HT1080 (cell line): ENCODE measurements around the gene SV2B. TPM values are rescaled to one million over a fixed set of nuclear protein-coding genes. Genes with fewer than 3 reads are reported as not detected.

Experiments used
- DNase-seq: peaks from one replicate; pipeline ENCODE4 v3.0.0-alpha.2; 2015; ENCODE audit warnings: low read depth
- total RNA-seq: library from RNA; depleted of rRNA; stranded (reverse); fragments of >200 nt; shearing (Covaris generic); gene quantifications from 2 replicates; pipeline ENCODE4 v1.2.3, GENCODE V29; 2014

The SV2B gene
- total RNA-seq, 1 experiment from 2014 or later: not detected

DNA sequence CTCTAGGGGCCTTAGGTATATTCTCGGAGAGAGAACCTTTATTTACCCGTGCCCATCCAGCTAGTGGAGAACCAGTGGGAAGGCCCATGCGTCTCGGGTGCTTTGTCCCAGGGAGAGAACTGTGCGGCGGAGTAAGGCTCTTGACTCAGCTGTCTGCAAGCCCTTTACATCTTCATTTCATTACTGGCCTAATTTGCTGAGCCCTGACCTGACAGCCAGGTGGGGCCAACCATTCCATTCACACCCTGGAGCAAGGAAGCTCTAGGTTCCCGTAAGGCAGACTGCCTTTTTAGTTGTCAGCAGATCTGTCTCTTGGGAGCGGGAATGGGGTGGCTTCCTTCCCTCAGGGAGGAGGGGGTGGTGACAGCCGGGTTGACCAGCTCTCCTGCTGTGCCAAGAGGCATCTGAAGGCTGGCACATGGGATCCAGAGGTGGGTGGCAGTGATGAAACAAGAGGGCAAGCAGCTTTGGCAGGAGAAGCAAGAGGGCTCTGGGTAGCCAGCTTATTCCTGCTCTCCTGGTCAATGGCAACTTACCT, 36.4 kb downstream of the SV2B start:
- no peak for DNase-seq

DNA sequence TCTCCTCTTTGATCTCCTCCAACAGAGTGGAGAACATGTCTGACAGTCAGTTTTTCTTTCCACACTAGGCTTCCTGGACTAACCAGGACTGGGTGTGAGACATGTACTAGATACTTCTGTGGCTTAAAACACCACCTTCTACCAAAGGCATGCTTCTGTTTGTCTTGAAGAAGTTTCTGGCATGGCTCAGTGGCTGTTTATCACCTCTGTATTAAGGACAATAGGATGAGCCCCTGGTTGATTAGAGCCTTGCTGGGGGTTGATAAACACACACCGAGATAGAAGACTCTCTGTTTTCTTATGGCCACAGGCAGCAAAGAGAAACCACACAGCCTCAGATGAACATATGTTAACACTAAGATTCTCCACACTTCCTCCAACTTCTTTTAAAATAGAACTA, 40.5 kb downstream of the SV2B start:
- DNase-seq: no peak

DNA sequence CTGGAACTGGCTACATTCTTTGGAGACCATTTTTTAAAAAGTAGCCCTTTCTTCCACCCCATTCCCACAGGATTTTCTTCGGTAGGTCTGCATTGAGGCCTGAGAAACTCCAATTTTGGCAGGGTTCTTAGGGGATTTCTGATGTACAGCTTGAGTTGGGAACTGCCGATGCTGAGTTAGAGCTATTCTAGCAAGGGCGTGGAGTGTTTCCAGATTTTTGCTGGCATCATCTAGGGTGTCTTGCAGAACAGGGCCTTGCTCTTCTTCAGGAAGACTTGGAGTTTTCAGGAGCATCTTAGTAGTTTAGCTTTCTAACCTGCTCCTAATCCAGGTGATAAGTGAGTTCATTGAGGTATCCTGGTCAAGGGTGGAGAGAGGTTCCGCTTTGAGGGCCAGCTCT, 41.0 kb downstream of the SV2B start:
- DNase-seq: no peak

DNA sequence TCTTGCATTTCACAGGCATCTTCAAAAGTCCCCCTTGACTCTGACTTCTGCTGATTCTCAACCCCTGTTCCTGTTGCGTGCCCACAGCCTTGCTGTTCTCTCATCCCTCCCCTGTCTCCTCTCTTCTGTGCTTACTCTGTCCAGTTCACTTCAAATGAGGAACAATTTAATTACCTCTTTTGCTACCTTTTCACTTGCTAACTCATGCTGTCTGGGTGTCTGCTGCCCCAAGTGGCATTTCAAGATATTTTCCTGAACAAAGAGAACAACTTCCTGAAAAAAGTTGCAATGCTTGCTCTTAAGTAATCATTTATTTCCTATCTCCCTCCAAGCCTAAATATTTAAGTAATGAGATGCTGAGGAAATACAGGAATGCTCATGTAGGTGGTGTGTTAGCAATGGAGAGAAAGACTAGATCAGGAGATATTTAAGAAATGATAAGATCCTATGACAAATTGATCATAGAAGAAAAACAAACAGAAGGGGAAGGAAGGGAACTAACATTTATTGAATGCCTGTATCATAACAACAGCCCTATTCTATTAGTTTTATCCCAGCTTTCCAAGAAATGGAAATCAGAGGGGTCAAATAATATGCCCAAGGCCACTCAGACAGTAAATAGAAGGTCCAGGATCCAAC, 42.2 kb downstream of the SV2B start:
- DNase-seq: no peak

DNA sequence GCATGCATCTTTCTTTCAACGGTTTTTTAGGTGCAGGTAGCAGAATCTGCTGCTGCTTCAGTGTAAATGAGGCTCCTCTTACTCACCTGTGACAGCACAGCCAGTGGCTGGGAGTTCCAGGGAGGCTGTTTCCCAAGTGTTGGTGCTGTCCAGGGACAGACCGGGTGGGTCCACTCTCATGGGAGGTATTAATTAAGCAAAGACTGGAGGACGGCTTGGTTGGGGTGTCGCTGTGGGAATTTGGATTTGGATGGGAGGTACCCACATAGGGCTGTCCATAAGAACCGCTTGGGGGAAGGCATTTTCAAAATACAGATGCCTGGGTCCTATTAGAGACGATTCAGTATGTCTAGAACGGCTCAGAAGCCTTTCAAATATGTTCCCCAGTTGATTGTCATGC, 42.9 kb downstream of the SV2B start:
- DNase-seq: no peak

DNA sequence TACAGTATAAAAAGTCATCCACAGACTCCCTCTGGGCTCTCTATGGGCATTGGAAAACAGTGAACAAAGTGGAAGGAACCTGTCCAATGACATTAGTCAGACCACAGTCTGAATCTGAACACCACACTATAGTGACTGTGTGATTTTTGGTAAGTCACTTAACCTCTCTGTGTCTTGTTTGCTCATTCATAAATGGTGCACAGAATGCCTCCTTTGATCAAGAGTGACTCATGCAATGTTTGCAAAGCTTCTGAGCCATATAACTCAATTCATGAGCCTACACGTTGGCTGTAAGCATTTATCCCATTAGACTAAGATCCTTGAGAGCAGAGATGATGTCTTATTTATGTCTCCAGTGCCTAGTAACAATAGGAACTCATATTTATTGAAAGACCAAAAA, 46.7 kb downstream of the SV2B start:
- no peak for DNase-seq

DNA sequence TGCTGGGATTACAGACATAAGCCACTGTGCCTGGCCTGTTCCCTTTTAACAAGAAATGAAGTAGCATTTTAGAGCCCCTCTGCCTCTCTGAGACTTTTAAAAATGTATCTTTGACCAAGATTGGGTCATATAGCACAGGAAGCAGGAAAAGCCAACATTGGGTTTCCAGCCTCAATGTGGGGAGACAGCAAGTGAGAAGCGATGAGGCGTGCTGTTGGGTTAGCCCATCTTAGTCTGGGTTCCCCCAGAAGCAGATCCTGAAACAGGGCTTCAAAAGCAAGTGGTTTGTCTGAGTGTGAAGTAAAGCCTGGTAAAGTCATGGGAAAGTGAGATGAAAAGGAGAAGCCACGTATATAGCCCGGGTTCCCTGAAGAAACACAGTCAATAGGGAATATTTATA, 48.2 kb downstream of the SV2B start:
- DNase-seq: no peak

DNA sequence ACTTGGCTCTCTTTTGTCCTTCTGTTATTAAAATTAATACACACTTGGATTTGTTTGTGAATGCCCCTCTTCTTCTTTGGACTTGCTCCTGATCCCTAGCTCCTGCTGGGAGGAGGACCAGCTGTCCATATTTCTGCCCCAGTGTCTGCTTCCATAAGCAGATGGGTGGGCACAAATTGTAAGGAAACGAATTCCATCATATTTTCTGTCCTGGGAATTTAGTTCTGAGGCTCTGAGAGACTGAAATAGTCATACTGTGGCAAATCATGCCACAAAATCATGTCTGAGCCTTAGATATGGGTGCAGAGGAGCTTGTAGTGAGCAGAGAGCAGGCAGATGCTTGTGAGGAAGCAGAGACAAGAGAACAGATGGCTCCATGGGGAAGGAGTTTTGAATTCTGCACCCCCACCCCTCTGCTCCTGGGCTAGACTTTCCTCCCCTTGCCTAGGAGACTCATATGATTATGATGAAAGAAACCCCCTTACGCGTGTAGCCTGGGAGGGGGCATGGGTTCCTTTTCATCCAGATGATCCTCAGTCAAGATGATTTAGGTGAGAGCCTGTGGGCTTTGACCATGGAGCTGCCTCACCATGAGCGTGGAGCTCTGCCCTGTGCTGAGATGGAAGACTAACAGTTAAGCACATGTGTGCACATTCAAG, 50.6 kb downstream of the SV2B start:
- no peak for DNase-seq

DNA sequence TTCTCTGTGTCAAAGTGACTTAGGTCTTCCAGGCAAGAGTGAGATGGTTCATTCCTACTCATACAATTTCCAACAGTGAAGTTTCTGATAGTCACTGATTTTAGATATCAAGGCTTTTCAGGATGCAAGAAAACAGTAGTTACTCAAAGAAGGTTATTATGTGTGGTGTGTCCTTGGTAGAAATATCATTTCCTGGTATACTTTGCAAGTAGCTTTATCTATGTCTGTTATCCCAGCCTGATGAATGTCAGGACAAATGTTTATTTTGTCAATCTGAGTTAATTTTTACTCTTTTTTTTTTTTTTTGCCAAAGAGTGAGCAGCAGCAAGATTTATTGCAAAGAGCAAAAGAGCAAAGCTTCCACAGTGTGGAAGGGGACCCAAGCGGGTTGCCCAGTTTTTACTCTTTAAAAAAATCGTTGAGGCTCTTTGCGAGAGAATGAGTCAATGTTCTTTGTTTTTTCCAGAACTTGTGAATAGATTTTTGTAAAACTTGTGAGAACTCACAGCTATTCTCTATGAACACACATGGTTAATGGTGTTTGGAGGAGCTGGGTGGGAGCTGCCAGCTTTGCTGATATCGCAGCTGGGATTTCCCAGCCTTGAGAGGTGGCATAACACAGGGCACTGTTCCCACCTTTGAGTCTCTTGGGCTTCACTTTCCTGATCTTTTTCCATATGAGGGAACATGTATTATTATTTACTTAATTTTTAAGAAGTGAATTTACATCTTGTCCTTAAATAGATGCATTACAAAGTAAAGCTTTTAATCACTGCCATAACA, 51.9 kb downstream of the SV2B start:
- DNase-seq: no peak

DNA sequence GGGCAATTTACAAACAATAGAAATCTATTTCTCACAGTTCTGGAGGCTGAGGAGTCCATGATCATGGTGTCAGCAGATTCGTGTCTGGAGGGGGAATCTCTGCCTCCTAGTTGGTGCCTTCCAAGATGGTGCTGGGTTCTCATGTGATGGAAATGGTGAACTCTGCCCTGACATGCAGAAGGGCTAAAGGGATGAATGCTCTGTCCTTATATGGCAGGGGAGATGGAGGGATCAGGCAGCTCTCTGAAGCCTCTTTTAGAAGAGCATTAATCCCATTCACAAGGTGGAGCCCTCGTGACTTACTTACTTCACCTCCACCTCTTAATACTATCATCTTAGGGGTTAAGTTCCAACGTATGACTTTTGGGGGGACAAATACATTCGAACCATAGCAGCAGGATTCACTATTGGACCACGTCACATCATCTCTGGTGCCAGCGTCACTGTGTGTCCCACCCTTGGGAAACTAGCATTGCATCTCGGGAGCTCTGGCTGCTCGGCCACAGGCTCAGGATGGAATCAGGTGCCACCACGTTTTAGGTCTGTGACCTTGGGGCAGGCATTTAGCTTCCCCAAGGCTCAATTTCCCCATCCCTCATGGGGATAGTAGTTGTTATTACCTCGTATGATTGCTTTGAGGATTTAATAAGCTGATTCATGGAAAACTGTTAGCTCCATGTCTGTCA, 53.0 kb downstream of the SV2B start:
- no peak for DNase-seq

DNA sequence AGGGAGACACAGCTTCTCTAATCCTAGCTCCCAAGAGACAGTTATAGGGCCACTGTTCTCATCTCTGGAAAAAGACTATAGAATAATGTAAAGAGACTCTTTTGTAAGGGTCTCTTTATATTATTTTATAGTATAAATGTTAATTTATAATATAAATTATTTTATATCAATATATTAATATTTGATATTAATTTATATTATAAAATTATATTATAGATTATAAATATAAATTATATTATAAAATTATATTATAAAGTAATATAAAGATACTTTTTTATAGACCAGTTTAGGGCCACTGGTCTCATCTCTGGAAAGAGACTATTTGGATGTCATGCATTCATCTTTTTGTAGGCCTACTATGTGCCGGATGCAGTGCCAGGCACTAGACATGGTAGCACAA, 53.9 kb downstream of the SV2B start:
- no peak for DNase-seq

DNA sequence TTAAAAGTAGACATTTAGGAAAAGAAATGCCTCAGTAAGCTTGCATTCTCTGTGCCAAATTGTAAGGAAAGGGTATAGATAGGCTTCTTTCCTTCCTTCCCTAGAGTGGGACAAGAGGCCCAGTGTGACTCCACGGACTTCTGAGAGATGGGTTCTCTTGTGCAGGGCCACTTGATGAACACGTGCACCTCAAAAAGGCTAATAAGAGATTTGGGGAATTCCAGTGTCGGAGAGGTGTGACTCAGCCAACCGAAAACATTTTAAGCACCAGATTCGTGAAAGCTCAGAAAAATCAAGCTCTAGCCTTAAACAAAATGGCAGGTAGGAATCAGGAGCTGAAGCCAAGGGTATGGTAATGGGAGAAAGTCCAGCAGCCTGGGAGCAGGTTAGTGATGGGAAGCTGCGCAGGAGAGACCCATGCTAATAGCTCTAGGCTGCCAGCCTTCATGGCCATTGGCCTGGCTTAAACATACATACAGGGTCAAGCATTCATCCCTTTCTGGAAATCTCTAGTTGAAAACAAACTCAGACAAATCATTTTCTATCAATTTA, 56.2 kb downstream of the SV2B start:
- no peak for DNase-seq

DNA sequence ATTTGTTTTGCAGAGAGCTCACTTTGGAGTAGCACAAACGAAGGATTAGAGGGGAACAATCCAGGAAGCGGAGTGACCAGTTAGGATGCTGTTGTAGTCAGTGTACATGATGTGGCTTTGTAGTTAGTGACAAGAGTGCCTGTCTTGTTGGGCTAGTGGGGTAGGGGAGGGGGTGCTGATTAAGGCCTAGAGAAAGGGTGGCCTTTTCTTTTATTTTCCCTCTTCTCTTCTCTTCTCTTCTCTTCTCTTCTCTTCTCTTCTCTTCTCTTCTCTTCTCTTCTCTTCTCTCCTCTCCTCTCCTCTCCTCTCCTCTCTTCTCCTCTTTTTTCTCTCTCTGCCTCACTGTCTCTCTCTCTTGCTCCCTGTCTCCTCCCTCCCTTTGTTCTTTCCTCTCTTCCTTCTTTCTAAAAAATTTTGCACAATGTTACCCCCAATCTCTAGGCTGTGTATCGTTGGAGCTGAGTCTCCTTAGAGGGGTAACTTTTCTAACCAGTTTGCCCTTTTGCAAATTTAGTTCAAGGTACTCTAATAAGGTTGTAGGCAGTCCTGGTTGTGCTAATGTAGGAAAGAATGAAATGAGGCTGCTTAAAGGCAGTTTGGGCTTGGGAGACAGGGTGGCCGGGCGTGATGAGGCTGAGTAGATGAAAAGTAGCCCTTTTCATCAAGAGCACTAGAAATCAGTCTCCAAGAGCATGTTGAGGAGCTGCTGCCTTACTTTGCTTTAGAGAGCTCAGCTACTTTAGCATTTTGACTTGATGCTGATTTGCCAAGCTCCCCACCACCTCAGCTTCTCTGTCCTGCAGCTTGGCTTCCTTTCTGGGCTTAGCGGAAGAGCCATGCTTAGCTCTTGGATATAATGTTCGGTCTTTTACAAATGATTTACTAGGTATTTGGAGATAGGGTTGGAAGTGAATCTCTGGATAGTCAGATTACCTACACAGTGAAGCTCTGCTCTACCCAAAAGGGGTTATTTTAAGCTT, 58.6 kb downstream of the SV2B start:
- DNase-seq: no peak

DNA sequence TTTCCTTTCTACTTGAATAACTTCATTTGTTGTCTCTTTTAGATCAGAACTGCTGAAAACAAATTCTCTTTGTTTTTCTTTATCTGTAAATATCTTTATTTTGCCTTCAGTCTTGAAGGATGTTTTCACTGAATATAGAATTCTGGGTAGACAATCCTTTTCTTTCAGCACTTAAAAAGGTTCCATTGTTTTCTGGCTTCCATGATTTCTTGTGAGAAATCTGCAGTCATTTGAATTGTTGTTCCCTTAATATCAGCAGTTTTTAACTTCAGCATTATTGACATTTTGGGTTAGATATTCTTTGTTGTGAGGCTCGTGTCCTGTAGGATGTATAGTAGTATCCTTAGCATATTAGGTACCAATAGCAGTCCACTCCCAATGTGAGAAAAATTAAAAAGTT, 65.8 kb downstream of the SV2B start:
- no peak for DNase-seq

DNA sequence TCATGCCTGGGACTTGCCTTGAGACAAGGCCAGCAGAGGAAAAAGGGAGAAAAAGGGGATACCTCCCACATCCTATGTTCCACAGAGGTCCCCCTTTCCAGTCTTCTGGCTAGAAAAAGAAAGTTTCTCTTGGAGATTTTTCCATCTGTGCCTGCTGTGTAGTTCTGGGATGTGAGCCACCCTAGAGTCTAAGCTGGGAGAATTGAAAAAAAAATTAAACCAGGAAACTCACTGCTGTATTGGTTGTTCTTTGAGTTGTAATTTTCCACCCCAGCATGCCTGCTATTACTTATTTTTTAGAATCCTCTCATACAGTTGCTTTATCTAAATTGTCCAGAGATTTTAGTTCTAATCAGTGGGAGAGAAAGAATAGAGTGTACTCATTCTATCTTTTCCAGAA, 68.4 kb downstream of the SV2B start:
- no peak for DNase-seq

DNA sequence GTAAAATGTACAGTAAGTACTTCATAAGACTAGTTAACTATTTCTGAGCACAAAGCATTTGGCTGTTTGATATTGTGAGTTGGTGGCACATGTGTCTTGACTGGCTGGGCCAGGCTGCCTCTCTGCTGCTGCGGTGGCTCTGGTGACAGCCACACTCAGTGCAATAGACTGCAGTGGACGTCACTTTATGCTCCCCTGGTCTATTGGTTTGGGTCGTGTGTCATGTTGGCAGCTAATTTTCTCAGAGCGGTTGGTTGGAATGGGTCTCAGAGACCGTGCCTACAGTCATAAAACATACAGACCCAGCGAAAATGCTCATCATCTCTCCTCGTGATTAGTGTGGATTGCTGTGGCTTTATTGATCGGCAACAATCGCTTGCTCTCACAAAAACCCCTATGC, 71.3 kb downstream of the SV2B start:
- no peak for DNase-seq

DNA sequence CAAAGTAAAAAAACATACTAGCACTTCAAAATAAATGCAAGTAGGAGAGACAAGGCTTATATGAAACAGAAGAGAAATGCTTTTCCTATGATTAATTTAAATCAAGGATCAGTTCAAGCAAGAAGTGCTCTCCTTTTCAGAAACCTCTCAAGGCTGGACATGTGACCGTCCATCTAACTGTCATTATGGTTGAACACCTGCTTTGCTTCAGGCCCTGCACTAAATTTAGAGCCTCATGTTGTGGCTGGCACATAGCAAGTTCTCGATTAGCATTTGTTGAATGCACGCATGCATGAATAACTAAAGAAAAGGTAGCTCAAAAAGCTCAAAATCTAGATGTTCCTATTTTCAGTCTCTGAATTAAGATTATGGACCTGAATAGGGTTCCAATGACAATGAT, 82.0 kb downstream of the SV2B start:
- DNase-seq: no peak

DNA sequence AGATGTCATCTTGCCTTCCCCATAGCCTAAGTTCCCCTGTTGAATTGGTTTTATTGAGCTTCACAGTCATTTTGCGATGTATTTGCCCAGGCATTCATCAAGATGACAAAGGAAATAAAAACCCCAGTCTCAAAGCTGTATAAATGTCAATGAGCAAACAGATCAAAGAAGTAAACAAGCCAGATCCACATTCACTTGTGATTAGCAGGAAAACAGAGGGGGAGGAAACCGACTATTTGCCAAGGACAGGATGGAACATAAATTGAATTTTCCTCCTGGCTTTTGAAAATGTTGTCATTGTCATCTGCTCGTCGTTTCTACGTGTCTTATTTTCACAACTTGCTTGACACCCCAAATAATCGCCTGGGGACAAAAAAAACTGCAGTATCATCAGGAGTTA, 83.5 kb downstream of the SV2B start:
- no peak for DNase-seq

DNA sequence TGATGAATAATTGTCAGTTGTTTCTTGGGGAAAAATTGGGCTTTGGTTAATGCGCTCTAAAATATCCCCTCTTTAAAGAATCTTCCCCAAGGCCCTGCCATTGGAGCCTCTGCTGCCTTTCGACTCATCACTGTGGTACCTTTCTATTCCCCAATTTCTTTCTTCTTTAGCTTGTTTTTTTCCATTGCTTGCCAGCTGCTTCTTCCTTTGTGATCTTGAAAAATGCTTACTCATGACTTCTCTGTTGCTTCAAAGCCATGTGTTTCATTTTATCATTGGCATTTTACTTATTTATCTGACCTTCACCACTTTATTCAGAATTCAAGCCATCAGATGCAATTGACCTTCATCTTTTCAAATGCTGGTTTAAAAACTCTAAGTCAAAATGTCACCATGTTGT, 84.4 kb downstream of the SV2B start:
- DNase-seq: no peak

DNA sequence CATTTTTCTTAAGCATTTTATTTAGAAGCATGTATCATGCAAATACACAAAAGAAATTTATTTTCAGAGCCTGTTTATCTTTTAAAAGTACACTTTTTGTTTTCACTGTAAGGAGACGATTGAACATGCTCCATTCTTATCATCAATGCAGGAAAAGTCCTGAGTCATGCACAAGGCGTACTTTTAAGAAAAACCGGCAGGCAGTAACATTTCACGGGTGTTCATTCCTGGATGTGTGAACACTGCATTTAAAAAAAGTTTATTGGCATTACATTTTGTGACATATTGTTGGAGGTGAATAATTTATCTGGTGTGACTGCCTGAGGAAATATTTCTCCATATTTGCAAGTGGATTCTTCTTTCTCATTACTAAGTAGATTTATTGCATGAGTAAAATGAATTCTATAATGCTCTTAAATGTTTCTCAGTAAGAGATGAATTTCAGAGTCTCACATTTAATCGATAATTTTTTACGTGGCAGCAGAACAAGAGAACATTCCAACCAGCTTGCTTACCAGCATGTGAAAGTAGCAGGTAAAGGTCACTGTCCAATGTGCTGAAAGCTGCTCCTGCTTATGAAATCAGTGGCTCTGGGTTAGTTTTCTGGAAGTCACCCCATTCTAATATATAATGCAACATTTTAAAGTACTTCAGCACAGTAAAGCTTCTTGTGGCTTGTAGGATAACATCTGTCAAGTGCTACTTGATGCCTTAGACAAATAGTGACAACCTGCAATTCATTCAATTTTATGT, 87.0 kb downstream of the SV2B start:
- peak; percentile 13 for DNase-seq
